Body of pancreas (tissue), 4 donors: ENCODE data around the gene YKT6.

Source experiments
- CTCF ChIP-seq, 7 experiments: fragments of 450-650 bp in 4 of 7; fragments of 200-600 bp in 3 of 7; sonication (generic) in 3 of 7; IDR thresholded peaks; one replicate each; pipeline ENCODE4 v1.5.1; 2016 to 2019; ENCODE audit warnings: antibody characterized with exemption in 7 of 7
- POLR2A ChIP-seq, 3 donors: fragments of 450-650 bp; IDR thresholded peaks; one replicate each; pipeline ENCODE4 v1.6.1; 2016; ENCODE audit warnings: antibody characterized with exemption in 3 of 3, mild to moderate bottlenecking in 2 of 3

GRCh38 chr7:44194069-44194468 is 6.7 kb upstream of the YKT6 start:
- TF ChIP-seq CTCF (IDR thresholded peaks at IDR 0.05) (no peak), POLR2A (IDR thresholded peaks at IDR 0.05) (no peak)
